Measurements from ENCODE around the gene CDK14. TPM values are rescaled to one million over a fixed set of nuclear protein-coding genes. Genes with fewer than 3 reads are reported as not detected.

Gene CDK14
- total and polyA plus RNA-seq, 10 of the 15 experiments (the other 5 are each of a cell fraction or from before 2014, with no cell fraction given): 6.5 to 61.3 (median 24.2) TPM

DNA sequence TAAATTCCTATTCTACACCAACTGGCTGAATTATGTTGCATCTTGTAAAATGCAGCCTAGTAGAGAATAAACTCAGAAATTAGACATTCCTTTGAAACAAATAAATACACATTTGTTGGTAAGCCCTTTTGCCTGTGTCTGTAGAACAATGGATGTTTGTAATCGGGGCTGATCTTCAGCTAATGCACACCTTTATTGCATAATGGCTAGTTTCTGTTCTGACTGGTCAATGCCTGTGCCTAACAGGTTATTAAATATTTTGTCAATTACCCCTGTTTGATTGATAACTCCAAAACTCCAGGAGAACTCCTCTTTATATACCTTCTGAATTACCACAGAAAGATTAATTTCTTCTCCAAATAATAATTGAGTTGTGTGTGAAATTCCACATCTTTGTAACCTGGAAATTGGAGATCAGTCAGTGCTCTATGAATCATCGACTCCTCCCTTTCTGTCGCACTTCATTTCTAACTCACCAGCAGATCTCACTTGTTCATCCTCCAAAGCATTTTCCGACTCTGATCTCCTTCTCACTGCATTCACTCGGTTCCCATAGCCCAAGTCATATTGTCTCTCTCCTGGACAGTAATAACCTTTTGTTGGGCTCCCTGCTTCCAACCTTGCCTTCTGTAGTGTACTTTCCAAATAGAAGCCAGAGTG is 472.1 kb downstream of the CDK14 start:
- Histone ChIP-seq H3K27ac (ENCODE audit: control insufficient read depth, insufficient read depth) (no peak overlapping the region), H3K4me1 (ENCODE audit: control insufficient read depth, insufficient read depth, low read length) (no peaks in the 10 kb centered on the region), H2AFZ (ENCODE audit: control insufficient read depth, low read depth, low read length) (no peak overlapping the region), H3K9ac (ENCODE audit: control insufficient read depth, insufficient read depth, low read length) (no peak overlapping the region), H3K27me3 (replicated peaks in 1 of 2; ENCODE audit: control insufficient read depth in 2 of 2, insufficient read depth in 2 of 2, low read length in 1 of 2) (no peaks in the 10 kb centered on the region), H3K4me3 (no peak overlapping the region), H3K79me2 (ENCODE audit: control insufficient read depth, insufficient read depth, low read length) (no peaks in the 10 kb centered on the region), H3K4me2 (ENCODE audit: control insufficient read depth, insufficient read depth) (no peak overlapping the region), H3K36me3 (ENCODE audit: control insufficient read depth in 2 of 2, insufficient read depth in 2 of 2, low read length in 1 of 2) (no peaks in the 10 kb centered on the region; a peak in 1 of 4 replicates), H3K9me3 (replicated peaks; ENCODE audit: control insufficient read depth, insufficient read depth, low read length) (no peaks in the 10 kb centered on the region), H4K20me1 (ENCODE audit: control insufficient read depth, insufficient read depth) (no peaks in the 10 kb centered on the region)
- RAD21 ChIA-PET (ENCODE audit: unreplicated experiment): no interaction called here
- intact Hi-C loops (cut with micrococcal nuclease; ENCODE audit: unreplicated experiment) (no loop called here), in situ Hi-C loops (cut with MboI) (no loop called here)
- CTCF ChIA-PET: interaction anchor here (0.6 kb wide), 1 partner anchor 357 kb away, joined by 3 read pairs; no protein-coding TSS in a partner anchor
- POLR2A ChIA-PET: no interaction called here
- SMC1A ChIA-PET (ENCODE audit: uncharacterized antibody, unreplicated experiment): no interaction called here
- FAIRE-seq: no peak
- no TSS peak for BruUV-seq (replicated peaks)
- 96% methylated on average over 5 of the region's 5 CpGs for WGBS (ENCODE audit: insufficient coverage, insufficient replicate concordance, low lambda C conversion rate, missing lambda C conversion rate)
- no peak for DNase-seq (ENCODE audit: low read depth, low spot score)
- no peak for ATAC-seq
- TF ChIP-seq ESRRA (IDR thresholded peaks at IDR 0.05; ENCODE audit: low read length) (no peak), ZNF217 (IDR thresholded peaks at IDR 0.05) (no peak), KAT2A (conservative IDR thresholded peaks at IDR 0.05; ENCODE audit: control insufficient read depth, low read depth, low read length) (no peak), MYC (IDR thresholded peaks at IDR 0.05; ENCODE audit: insufficient read depth, insufficient read length, insufficient replicate concordance, low read length, severe bottlenecking) (no peak), CHD4 (IDR thresholded peaks at IDR 0.05) (no peak), JUND (IDR thresholded peaks at IDR 0.05; ENCODE audit: low read depth, low read length) (no peak), FOXM1 (IDR thresholded peaks at IDR 0.05; ENCODE audit: low read depth, low read length) (no peak), POLR2AphosphoS5 (IDR thresholded peaks at IDR 0.05; ENCODE audit: low read length) (no peak), RCOR1 (conservative IDR thresholded peaks at IDR 0.05; ENCODE audit: low read depth, low read length) (no peak), SUZ12 (IDR thresholded peaks at IDR 0.05; ENCODE audit: unreplicated experiment) (no peak), IKZF2 (IDR thresholded peaks at IDR 0.05) (no peak), ZNF384 (IDR thresholded peaks at IDR 0.05; ENCODE audit: borderline replicate concordance, low read depth, low read length) (no peak)
- TF ChIP-seq, protein P1, sequence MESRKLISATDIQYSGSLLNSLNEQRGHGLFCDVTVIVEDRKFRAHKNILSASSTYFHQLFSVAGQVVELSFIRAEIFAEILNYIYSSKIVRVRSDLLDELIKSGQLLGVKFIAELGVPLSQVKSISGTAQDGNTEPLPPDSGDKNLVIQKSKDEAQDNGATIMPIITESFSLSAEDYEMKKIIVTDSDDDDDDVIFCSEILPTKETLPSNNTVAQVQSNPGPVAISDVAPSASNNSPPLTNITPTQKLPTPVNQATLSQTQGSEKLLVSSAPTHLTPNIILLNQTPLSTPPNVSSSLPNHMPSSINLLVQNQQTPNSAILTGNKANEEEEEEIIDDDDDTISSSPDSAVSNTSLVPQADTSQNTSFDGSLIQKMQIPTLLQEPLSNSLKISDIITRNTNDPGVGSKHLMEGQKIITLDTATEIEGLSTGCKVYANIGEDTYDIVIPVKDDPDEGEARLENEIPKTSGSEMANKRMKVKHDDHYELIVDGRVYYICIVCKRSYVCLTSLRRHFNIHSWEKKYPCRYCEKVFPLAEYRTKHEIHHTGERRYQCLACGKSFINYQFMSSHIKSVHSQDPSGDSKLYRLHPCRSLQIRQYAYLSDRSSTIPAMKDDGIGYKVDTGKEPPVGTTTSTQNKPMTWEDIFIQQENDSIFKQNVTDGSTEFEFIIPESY (IDR thresholded peaks at IDR 0.05): no peak
- TF ChIP-seq, protein P2, sequence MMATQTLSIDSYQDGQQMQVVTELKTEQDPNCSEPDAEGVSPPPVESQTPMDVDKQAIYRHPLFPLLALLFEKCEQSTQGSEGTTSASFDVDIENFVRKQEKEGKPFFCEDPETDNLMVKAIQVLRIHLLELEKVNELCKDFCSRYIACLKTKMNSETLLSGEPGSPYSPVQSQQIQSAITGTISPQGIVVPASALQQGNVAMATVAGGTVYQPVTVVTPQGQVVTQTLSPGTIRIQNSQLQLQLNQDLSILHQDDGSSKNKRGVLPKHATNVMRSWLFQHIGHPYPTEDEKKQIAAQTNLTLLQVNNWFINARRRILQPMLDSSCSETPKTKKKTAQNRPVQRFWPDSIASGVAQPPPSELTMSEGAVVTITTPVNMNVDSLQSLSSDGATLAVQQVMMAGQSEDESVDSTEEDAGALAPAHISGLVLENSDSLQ (IDR thresholded peaks at IDR 0.05): no peak
- TF ChIP-seq, protein P3, sequence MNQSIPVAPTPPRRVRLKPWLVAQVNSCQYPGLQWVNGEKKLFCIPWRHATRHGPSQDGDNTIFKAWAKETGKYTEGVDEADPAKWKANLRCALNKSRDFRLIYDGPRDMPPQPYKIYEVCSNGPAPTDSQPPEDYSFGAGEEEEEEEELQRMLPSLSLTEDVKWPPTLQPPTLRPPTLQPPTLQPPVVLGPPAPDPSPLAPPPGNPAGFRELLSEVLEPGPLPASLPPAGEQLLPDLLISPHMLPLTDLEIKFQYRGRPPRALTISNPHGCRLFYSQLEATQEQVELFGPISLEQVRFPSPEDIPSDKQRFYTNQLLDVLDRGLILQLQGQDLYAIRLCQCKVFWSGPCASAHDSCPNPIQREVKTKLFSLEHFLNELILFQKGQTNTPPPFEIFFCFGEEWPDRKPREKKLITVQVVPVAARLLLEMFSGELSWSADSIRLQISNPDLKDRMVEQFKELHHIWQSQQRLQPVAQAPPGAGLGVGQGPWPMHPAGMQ (IDR thresholded peaks at IDR 0.05; ENCODE audit: borderline replicate concordance): no peak
- TF ChIP-seq, protein P4, sequence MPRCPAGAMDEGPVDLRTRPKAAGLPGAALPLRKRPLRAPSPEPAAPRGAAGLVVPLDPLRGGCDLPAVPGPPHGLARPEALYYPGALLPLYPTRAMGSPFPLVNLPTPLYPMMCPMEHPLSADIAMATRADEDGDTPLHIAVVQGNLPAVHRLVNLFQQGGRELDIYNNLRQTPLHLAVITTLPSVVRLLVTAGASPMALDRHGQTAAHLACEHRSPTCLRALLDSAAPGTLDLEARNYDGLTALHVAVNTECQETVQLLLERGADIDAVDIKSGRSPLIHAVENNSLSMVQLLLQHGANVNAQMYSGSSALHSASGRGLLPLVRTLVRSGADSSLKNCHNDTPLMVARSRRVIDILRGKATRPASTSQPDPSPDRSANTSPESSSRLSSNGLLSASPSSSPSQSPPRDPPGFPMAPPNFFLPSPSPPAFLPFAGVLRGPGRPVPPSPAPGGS (IDR thresholded peaks at IDR 0.05; ENCODE audit: borderline replicate concordance, insufficient read depth, low read depth, low read length, poor library complexity, severe bottlenecking): no peak
- TF ChIP-seq, protein P5, sequence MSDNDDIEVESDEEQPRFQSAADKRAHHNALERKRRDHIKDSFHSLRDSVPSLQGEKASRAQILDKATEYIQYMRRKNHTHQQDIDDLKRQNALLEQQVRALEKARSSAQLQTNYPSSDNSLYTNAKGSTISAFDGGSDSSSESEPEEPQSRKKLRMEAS (IDR thresholded peaks at IDR 0.05; ENCODE audit: low read depth, low read length): no peak

Data from GM12878 (cell line).